HG03159 (cell line): ENCODE results near the gene TBL3.
"Not testable (repeated sequence)": the region's sequence is repeated elsewhere in the genome, so short reads cannot be mapped to it uniquely, and the experiment has no call there.

Experiments
- ATAC-seq: cut with Tn5 transposase; IDR thresholded peaks from one replicate; pipeline ENCODE4 v1.9.1; 2021; ENCODE audit warnings: mild to moderate bottlenecking, moderate library complexity; ENCODE audit not compliant: unreplicated experiment

The TBL3 gene

DNA sequence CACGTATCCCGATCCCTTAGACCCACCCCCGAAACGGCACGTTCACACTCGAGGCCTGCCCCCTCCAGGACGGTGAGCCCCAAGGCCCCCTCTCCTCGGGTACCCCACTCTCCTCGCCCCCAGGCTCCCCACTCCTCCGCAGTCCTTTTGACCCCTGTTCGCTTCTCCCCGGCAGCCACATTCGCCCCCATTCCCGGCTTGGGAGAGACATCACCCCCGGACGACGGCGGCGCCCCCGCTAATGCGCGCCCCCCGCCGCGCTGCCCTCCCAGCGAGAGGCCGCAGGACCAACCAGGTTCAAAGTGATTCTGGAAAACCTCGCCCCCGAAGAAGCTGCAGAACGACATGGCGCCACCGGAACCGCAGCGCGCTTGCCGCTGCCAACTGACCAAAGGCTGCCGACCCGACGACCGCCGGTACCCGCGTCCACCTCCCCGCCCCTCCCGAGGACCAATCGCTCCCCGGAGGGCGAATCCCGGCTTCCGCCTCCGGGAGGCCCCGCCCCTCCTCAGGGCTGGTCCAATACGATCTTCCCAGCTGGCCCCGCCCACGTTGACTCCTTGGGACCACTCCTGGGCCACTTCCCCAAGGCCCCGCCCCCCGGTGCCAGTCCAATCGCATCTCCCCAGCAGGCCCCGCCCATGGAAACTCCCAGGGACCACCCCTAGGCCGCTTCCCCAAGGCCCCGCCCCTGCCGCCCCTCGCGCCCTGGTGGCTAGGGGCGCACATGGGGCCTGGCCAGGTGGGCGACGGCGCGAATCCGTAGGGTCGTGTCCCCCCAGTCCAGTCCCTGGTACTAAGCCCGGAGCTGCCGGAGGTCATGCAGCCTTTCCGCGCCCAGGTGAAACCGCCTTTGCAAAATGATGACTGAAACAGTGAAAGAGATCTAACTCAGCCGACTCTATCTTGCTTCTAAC, 28.8 kb upstream of the TBL3 start, which contains the start of gene MSRB1:
MSRB1 (minus strand) TSS at position 390 of the 917 bp plus-strand sequence; CDS start at position 347, 43 bp downstream.
- peak; percentile 88 for ATAC-seq

GRCh38 chr16:1944612-1945199, 27.1 kb upstream of the TBL3 start:
- no peak for ATAC-seq

DNA sequence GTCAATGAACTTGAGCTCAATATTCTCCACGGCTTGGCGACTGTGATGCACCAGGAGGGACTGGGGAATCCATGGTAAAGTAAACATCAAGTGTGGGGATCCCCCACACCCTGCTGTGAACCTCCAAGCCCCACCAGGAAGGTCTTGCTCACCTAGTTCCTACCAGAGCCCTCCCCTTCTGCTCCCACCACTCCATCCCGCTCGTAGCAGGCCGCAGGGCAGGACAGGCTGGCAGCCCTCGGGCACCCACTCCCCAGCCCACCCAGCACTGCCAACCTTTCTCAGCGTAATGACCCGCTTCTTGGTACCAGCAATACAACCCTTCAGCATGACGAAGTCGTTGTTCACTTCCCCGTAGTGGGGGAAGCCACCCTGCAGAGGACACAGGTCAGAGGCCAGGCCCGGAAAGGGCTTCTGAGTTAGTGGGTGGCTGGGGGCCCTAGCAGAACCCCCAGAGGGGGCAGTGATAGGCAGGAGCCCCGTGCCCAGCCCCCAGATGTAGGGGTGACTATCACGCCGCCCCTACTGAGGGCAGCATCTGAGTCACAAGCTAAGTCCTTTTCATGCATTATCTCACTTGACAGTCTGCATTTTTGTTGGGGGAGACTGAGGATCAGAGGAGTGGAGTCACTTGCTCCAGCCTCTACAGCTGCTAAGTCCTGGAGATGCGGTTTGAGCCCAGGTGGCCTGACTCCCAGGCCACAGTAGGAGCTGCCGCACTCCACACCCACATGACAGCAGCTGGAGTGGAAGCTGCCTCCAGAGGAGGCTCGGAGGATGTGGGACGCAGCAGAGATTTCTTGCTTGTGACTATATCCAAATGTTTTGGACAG, 26.1 kb upstream of the TBL3 start:
- ATAC-seq: no peak

DNA sequence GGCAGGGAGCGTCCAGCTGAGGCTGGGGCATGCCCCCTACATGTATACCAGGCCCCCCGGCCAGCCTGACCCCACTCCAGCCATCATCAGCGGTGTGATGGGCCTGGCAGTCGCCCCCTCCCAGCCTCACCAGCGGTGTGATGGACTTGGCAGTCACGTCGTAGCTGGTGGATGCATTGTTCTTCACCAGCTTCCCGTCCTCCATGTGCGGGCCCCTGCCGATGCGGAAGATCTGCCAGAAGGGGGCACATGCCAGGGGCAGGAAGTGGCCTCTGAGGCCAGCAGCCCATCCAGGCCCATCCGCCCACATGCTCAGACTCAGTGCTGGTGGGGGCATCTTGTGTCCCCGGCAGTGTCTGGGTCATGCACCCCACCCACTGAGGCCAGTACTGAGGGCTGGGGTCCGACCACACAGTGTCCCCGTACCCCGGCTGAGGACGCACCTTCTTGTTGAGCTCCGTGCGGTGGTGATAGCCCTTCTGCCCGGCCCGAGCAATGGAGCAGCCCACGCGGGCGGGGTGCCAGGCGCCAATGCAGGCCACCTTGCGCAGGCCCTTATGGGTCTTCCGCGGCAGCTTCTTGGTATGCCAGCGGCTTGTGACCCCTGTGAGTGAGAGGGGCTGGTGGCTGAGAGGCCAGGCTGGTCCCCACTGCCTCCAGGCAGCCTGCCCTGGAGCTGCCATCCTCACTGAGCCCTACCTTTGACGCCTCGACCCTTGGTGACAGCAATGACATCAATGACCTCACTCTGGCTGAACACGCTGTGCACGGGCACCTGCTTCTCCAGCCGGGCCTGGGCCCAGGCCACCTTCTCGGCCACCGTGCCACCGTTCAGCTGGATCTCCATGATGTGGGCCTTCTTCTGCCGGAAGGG, 25.1 kb upstream of the TBL3 start:
- ATAC-seq: no peak

DNA sequence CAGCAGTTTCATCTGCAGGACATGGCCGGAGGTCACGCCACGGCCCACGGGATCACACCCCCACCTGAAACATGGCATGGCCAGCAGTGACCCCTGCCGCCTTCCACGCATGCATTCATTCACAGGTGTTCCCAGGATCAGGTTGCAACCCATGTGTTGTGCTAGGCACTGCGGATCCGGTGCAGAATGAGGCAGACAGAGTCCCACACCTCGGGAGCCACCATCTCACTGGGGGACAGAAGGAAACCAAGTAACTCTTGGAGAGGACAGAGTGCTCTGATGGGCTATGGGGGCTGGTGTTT, 24.5 kb upstream of the TBL3 start:
- ATAC-seq: no peak

DNA sequence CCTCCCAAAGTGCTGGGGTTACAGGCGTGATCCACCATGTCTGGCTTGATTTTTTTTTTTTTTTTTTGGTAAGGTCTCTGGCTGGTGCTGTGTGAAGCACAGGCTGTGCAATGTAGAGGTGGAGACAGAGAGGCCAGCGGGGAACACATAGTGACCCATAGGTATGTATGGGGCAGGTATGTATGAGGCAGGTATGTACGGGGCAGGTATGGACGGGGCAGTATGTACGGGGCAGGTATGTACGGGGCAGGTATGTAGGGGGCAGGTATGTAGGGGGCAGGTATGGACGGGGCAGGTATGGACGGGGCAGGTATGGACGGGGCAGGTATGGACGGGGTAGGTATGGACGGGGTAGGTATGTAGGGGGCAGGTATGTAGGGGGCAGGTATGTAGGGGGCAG, 22.3 kb upstream of the TBL3 start:
- no peak for ATAC-seq

- no peak for ATAC-seq
Measured at GRCh38 chr16:1950047-1950446, 21.8 kb upstream of the TBL3 start.

GRCh38 chr16:1950559-1950958, 21.3 kb upstream of the TBL3 start:
- ATAC-seq: no peak

DNA sequence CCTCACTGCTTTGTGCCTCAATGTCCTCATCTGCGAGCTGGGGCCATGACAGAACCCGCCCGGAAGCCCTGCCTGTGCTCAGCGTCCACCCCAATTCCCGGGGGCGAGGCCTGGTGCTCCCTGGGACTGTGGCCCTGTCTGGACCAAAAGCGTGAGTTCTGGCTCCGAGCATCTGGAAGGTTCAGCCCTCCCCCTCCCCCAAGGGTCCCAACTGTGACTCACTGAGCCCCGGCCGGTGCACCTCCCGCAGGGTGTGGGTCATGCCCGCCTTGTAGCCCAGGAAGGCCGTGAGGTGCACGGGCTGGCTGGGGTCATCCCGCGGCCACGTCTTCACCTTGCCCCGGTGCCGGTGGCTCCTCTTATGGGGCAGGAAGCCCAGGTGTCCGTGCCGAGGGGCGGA, 18.1 kb upstream of the TBL3 start:
- ATAC-seq: no peak

DNA sequence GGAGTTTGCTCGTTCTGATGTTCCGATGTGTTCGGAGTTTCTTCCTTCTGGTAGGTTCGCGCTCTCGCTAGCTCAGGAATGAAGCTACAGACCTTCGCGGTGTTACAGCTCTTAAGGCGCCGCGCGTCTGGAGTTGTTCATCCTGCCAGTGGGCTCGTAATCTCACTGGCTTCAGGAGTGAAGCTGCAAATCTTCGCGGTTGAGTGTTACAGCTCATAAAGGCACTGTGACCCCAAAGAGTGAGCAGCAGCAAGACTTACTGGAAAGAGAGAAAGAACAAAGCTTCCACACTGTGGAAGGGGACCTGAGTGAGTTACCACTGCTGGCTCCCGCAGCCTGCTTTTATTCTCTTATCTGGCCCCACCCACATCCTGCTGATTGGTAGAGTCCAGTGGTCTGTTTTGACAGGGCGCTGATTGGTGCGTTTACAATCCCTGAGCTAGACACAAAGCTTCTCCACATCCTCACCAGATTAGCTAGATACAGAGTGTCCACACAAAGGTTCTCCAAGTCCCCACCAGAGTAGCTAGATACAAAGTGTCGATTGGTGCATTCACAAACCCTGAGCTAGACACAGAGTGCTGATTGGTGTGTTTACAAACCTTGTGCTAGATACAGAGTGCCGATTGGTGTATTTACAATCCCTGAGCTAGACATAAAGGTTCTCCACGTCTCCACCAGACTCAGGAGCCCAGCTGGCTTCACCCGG, 14.3 kb upstream of the TBL3 start:
- ATAC-seq: not testable (repeated sequence)

DNA sequence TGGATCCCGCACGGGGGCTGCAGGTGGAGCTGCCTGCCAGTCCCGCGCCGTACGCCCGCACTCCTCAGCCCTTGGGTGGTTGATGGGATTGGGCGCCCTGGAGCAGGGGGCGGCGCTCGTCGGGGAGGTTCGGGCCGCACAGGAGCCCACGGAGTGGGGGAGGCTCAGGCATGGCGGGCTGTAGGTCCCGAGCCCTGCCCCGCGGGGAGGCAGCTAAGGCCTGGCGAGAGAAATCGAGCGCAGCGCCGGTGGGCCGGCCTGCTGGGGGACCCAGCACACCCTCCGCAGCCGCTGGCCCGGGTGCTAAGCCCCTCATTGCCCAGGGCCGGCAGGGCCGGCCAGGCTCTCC, 13.7 kb upstream of the TBL3 start:
- ATAC-seq: not testable (repeated sequence)

DNA sequence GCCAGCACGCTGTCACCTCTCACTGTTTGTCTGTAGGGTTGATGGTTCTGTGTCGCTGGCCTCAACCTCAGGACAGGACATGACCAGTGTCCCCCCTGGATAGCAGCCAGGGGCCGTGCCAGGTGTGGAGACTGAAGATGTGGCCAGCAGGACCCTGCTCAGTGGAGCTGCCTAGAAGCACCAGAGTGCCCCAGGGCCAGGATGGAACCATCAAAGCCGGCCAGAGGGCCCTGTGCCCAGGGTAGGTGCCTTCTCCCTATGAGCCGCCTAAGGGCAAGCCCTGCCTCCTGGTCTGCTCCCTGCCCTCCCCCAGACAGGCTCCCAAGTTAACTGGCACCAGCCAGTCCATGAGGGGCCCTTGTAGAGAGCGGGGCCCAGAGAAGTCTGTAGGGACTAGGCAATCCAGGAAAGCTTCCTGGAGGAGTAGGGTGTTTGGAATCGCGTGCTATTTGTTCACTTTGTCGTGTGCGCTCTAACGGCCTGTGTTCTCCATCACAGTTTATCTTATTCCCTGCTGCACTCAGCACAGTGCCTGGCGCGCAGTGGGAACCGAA, 13.1 kb upstream of the TBL3 start:
- no peak for ATAC-seq

GRCh38 chr16:1959269-1960039, 12.4 kb upstream of the TBL3 start, which contains the start of gene NDUFB10:
Gene NDUFB10 (plus strand): TSS chr16:1959538. CDS start chr16:1959625, 87 bp downstream.
- peak; percentile 63 for ATAC-seq

GRCh38 chr16:1960665-1961630, 10.9 kb upstream of the TBL3 start:
- ATAC-seq: no peak

GRCh38 chr16:1961651-1962067, 10.2 kb upstream of the TBL3 start:
- no peak for ATAC-seq

DNA sequence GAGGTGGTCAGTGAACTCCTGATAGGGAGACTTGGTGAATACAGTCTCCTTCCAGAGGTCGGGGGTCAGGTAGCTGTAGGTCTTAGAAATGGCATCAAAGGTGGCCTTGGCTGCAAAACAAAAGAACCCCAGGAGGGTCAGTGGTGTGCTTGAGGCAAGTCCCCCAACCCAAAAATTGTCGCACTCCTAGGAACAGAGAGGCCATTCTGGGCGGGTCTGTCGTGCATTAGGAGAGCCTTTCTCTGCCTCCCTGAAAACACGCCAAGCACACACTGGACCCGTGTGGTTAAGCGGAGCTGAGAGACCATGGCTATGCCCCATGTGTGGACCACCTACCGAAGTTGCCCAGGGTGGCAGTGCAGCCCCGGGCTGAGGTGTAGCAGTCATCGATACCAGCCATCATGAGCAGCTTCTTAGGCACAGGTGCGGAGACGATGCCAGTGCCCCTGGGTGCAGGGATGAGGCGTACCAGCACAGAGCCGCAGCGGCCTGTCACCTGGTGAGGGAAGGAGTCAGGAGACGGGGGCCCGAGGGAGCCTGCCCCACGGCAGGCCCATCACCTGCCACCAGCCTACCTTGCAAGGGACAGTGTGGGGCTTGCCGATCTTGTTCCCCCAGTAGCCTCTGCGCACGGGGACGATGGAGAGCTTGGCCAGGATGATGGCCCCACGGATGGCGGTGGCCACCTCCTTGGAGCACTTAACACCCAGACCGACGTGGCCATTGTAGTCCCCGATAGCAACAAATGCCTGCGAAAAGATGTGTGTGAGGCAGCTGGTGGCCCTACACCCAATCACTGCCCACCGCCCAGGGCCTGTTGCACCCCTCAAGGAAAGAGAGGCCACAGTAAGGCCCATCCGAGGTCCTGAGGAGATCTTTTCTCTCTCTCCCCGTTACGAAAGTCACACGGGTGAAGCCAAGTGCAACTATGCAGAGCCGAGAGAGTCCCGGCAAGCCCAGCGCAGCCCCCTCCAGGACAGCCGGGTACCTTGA, 9.4 kb upstream of the TBL3 start:
- not testable (repeated sequence) for ATAC-seq
